GM10248 (cell line): ENCODE data around the gene TTLL10.

Experiments
- CTCF ChIA-PET: fragments of 300-600 bp; sonication (Branson Sonifier 250); formaldehyde crosslinking; extraction: SDS; loops from one replicate; lab custom pipeline; 2021; ENCODE audit warnings: antibody characterized with exemption; lab: Yijun Ruan, JAX
- POLR2A ChIA-PET: fragments of 350-650 bp; sonication (Branson Sonifier 250); formaldehyde crosslinking; extraction: SDS; loops from one replicate; lab custom pipeline; 2020; ENCODE audit warnings: antibody characterized with exemption; lab: Yijun Ruan, JAX
- DNase-seq: peaks from one replicate; pipeline ENCODE4 v3.0.0; 2012; ENCODE audit errors: extremely low spot score
- CTCF ChIP-seq: IDR thresholded peaks from 2 replicates; pipeline ENCODE4 v1.5.1; 2012; ENCODE audit warnings: mild to moderate bottlenecking, low read depth; ENCODE audit errors: extremely low read depth, missing control alignments, control extremely low read depth

TTLL10 gene

GRCh38 chr1:1181129-1181937 is 7.7 kb downstream of the TTLL10 start:
- POLR2A ChIA-PET, result no interaction called here
- no peak for DNase-seq
- TF ChIP-seq CTCF, result no peak
- CTCF ChIA-PET, result interaction anchor here (1.0 kb wide), 2 partner anchors 10 to 59 kb away, joined by 3 read pairs; no protein-coding TSS in a partner anchor

GRCh38 chr1:1181938-1182410 is 8.3 kb downstream of the TTLL10 start:
- TF ChIP-seq CTCF, result no peak
- no peak for DNase-seq
- CTCF ChIA-PET, result interaction anchor here (1.0 kb wide), 2 partner anchors 10 to 60 kb away, joined by 3 read pairs; no protein-coding TSS in a partner anchor
- POLR2A ChIA-PET, result no interaction called here

- no peak for DNase-seq
- ChIA-PET POLR2A (no interaction called here), CTCF (no interaction called here)
- TF ChIP-seq CTCF, result no peak
These were observed 9.0 kb downstream of the TTLL10 start for GRCh38 chr1:1182491-1183220.

GRCh38 chr1:1183221-1183747 is 9.6 kb downstream of the TTLL10 start:
- POLR2A ChIA-PET, result no interaction called here
- CTCF ChIA-PET, result no interaction called here
- TF ChIP-seq CTCF, result no peak
- DNase-seq, result no peak

GRCh38 chr1:1183833-1184775 is 10.4 kb downstream of the TTLL10 start:
- CTCF ChIA-PET, result no interaction called here
- TF ChIP-seq CTCF, result no peak
- POLR2A ChIA-PET, result no interaction called here
- DNase-seq, result no peak
